Osteoblast (primary cell): ENCODE measurements around the gene PDCD6IP. TPM values are rescaled to one million over a fixed set of nuclear protein-coding genes. Genes with fewer than 3 reads are reported as not detected.

ENCODE experiments used
- DNase-seq: peaks from one replicate; pipeline ENCODE4 v3.0.0; 2011; ENCODE audit warnings: low spot score, mixed read lengths; ENCODE audit not compliant: insufficient read length; ENCODE audit errors: missing footprints
- H2AFZ ChIP-seq: 2 replicates; pipeline ENCODE4 v1.6.0; 2011; ENCODE audit warnings: mild to moderate bottlenecking, low read length
- H3K27ac ChIP-seq: 2 replicates; pipeline ENCODE4 v1.5.1; 2011; ENCODE audit warnings: mild to moderate bottlenecking, low read depth, low read length, moderate library complexity
- H3K27me3 ChIP-seq: 2 replicates; pipeline ENCODE4 v1.6.0; 2012; ENCODE audit warnings: mild to moderate bottlenecking, control low read depth, inconsistent platforms, low read length, moderate library complexity; ENCODE audit not compliant: insufficient read depth
- H3K36me3 ChIP-seq: 2 replicates; pipeline ENCODE4 v1.5.1; 2011; ENCODE audit warnings: mild to moderate bottlenecking, low read length, control low read depth, moderate library complexity; ENCODE audit not compliant: insufficient read depth
- H3K4me1 ChIP-seq: 2 replicates; pipeline ENCODE4 v1.5.1; 2011; ENCODE audit warnings: mild to moderate bottlenecking, low read length, control low read depth, moderate library complexity; ENCODE audit not compliant: insufficient read depth
- H3K4me2 ChIP-seq: 2 replicates; pipeline ENCODE4 v1.6.0; 2011; ENCODE audit warnings: mild to moderate bottlenecking, low read length; ENCODE audit not compliant: insufficient read depth
- H3K4me3 ChIP-seq: fragments of 200-600 bp; sonication (generic); 3 replicates; pipeline ENCODE4 v1.5.1; 2012; ENCODE audit warnings: mild to moderate bottlenecking, low read length, inconsistent platforms; ENCODE audit not compliant: insufficient read depth
- H3K79me2 ChIP-seq: 2 replicates; pipeline ENCODE4 v1.6.0; 2012; ENCODE audit warnings: mild to moderate bottlenecking, low read length, control low read depth, inconsistent platforms; ENCODE audit not compliant: insufficient read depth
- H3K9me3 ChIP-seq: 2 replicates; pipeline ENCODE4 v1.5.1; 2011; ENCODE audit warnings: low read depth, low read length, control low read depth
- H4K20me1 ChIP-seq: 2 replicates; pipeline ENCODE4 v1.6.0; 2012; ENCODE audit warnings: mild to moderate bottlenecking, low read length, control low read depth; ENCODE audit not compliant: insufficient read depth
- total RNA-seq: library from RNA; depleted of rRNA; stranded (reverse); fragments of >200 nt; gene quantifications from 2 replicates; pipeline ENCODE4 v1.2.3, GENCODE V29; 2012
- TF ChIP-seq, protein P1 (sequence below): IDR thresholded peaks from 2 replicates; pipeline ENCODE4 v1.5.1; 2011; ENCODE audit warnings: mild to moderate bottlenecking, low read depth, low read length, moderate library complexity; ENCODE audit errors: extremely low read depth

Gene PDCD6IP
- total RNA-seq, 1 donor, result 283 TPM

DNA sequence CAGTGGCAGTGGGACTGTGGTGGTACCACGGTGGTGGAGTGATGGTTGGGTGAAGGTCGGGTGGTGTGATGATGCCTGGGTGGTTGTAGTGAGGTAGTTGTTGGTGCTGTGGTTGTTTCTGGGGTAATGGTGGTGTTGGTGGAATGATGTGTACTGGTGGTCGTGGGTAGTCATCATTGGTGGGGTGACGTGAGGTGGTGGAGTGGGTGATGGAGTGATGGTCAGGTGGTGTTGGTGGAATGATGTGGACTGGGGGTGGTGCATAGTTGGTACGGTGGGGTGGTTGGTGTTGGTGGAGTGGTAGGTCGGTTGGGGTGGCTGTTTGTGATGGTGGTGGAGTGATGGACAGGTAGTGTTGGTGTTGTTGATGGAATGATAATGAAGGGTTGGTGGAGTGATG, 87.1 kb downstream of the PDCD6IP start:
- Histone ChIP-seq H3K36me3 (no peaks in the 10 kb centered on the region), H3K27me3 (no peaks in the 10 kb centered on the region), H3K4me2 (no peak overlapping the region), H4K20me1 (no peaks in the 10 kb centered on the region), H3K27ac (no peak overlapping the region), H3K9me3 (no peaks in the 10 kb centered on the region), H3K4me3 (no peak overlapping the region), H3K79me2 (no peaks in the 10 kb centered on the region), H2AFZ (no peak overlapping the region), H3K4me1 (peaks cover 10% of the 10 kb centered on the region)
- no peak for DNase-seq
- TF ChIP-seq, protein P1, sequence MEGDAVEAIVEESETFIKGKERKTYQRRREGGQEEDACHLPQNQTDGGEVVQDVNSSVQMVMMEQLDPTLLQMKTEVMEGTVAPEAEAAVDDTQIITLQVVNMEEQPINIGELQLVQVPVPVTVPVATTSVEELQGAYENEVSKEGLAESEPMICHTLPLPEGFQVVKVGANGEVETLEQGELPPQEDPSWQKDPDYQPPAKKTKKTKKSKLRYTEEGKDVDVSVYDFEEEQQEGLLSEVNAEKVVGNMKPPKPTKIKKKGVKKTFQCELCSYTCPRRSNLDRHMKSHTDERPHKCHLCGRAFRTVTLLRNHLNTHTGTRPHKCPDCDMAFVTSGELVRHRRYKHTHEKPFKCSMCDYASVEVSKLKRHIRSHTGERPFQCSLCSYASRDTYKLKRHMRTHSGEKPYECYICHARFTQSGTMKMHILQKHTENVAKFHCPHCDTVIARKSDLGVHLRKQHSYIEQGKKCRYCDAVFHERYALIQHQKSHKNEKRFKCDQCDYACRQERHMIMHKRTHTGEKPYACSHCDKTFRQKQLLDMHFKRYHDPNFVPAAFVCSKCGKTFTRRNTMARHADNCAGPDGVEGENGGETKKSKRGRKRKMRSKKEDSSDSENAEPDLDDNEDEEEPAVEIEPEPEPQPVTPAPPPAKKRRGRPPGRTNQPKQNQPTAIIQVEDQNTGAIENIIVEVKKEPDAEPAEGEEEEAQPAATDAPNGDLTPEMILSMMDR, result no peak

DNA sequence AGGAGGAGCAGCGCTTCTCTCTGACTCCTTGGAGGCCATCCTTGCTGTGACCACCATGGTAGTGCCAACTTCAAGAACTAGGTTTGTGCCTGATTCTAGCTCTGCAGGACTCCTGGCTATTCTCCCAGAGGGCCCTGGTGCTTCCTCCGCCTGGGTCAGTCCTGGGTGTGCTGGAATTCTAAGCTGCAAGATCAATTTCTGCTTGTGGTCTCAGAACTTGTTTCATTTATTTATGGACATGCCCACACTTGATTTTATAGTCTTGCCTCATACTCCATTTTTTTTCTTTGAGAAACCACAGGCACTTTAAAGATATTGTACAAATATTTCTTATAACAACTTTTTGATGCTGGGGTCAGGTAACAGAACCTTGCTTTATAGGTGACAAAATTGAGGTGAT, 87.6 kb downstream of the PDCD6IP start:
- H3K27me3 ChIP-seq, result no peaks in the 10 kb centered on the region
- no peak for DNase-seq
- no peaks in the 10 kb centered on the region for H3K9me3 ChIP-seq
- TF ChIP-seq, protein P1, result no peak
- no peaks in the 10 kb centered on the region for H3K79me2 ChIP-seq
- H3K4me1 ChIP-seq, result peaks cover 10% of the 10 kb centered on the region
- no peak overlapping the region for H2AFZ ChIP-seq
- no peak overlapping the region for H3K4me2 ChIP-seq
- no peaks in the 10 kb centered on the region for H3K36me3 ChIP-seq
- H4K20me1 ChIP-seq, result no peaks in the 10 kb centered on the region
- H3K4me3 ChIP-seq, result no peak overlapping the region
- no peak overlapping the region for H3K27ac ChIP-seq

DNA sequence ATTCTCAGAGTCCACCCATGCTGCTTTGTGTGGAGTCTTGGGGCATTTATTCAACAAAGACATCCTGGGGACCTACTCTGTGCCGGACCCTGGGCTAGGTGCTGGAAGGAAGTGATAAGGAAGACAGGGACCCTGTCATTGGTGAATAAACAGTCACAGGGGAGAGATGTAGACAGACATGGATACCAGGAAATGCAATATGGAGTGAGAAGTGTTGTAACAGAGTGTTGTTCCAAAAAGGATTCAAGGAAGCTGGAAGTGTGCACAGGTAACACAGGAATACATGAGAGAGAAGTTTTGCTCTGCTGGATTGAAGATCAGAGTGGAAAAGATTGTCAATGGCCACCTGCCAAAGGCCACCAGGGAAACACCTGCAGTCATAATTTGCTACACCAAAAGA, 89.0 kb downstream of the PDCD6IP start:
- no peaks in the 10 kb centered on the region for H3K79me2 ChIP-seq
- no peaks in the 10 kb centered on the region for H3K27me3 ChIP-seq
- no peaks in the 10 kb centered on the region for H3K9me3 ChIP-seq
- TF ChIP-seq, protein P1, result no peak
- H3K4me3 ChIP-seq, result no peak overlapping the region
- no peak for DNase-seq
- no peak overlapping the region for H3K4me2 ChIP-seq
- H3K4me1 ChIP-seq, result peaks cover 10% of the 10 kb centered on the region
- no peaks in the 10 kb centered on the region for H4K20me1 ChIP-seq
- no peak overlapping the region for H3K27ac ChIP-seq
- no peaks in the 10 kb centered on the region for H3K36me3 ChIP-seq
- no peak overlapping the region for H2AFZ ChIP-seq

DNA sequence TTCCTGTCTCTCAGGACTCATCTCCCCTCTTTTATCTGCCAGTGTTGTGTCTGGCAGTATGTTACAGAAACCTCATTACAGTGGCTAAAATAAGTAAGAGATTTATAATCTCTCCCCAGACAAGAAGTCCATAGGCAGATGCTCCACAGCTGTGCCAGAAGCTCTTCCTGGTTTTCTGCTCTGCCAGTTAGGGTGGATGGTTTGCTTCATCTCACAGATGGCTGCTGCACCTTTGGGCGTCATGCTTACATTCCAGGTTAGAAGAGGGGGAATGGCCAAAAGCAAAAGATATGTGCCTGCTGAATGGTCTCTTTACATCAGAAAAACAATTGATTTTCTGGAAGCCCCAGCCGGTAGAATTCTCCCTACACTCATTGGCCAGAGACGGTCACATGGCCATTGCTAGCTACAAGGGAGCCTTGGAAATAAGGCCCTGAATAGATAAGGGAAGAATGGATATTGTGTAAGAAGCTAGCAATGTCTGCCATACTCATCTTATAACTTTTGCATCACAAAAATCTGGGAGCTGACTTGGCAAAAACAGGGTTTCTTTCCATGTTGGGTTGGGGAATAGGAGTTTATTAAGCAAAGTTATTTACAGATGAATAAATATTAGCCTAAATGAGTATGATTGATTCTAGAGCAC, 91.1 kb downstream of the PDCD6IP start:
- Histone ChIP-seq H2AFZ (no peak overlapping the region), H3K36me3 (no peaks in the 10 kb centered on the region), H3K4me2 (no peak overlapping the region), H3K79me2 (no peaks in the 10 kb centered on the region), H4K20me1 (no peaks in the 10 kb centered on the region), H3K9me3 (no peaks in the 10 kb centered on the region), H3K27ac (no peak overlapping the region), H3K27me3 (no peaks in the 10 kb centered on the region), H3K4me3 (no peak overlapping the region), H3K4me1 (no peaks in the 10 kb centered on the region)
- DNase-seq, result no peak
- TF ChIP-seq, protein P1, result no peak
